Measurements from ENCODE around the gene GABRP. TPM values are rescaled to one million over a fixed set of nuclear protein-coding genes. Genes with fewer than 3 reads are reported as not detected.

The GABRP gene
- total and polyA plus RNA-seq, 2 donors (not counting 3 experiments of a cell fraction or from before 2014, with no cell fraction given), result 0.66 to 3.0 TPM

DNA sequence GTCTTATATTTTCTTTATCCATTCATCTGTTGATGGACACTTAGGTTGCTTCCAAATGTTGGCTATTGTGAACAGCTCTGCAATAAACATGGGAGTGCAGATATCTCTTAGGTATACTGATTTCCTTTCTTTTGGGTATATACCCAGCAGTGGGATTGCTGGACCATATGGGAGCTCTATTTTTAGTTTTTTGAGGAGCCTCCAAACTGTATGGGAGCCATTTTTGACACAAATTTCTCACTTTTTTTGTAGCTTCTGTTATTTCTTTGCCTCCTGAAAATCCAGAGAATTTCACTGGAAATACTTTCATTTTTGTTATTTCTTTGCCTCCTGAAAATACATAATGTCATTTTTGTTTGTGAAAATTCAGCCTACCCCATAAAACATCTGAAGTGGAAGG, 63.3 kb downstream of the GABRP start:
- DNase-seq (ENCODE audit: low read depth, low spot score) (no peak), FAIRE-seq (no peak)
- Histone ChIP-seq H3K9me3 (replicated peaks; ENCODE audit: control insufficient read depth, insufficient read depth, low read length) (no peaks in the 10 kb centered on the region), H3K9ac (replicated peaks; ENCODE audit: extremely low read depth, insufficient read depth, low read length) (no peak overlapping the region), H3K27ac (ENCODE audit: insufficient read depth, low read depth, low read length) (no peak overlapping the region), H3K36me3 (ENCODE audit: control insufficient read depth in 2 of 2, extremely low read depth in 1 of 2, insufficient read depth in 2 of 2, low read length in 2 of 2) (no peaks in the 10 kb centered on the region), H3K9me1 (replicated peaks; ENCODE audit: control insufficient read depth, extremely low read depth, insufficient read depth, low read length) (no peaks in the 10 kb centered on the region), H2AFZ (ENCODE audit: low read depth, low read length) (no peak overlapping the region), H3K4me1 (ENCODE audit: control insufficient read depth, extremely low read depth, insufficient read depth, low read length) (no peaks in the 10 kb centered on the region), H3K4me2 (ENCODE audit: insufficient read depth, low read length) (no peak overlapping the region), H4K20me1 (replicated peaks; ENCODE audit: control insufficient read depth, extremely low read depth, insufficient read depth, low read length) (no peaks in the 10 kb centered on the region), H3K27me3 (ENCODE audit: control insufficient read depth in 2 of 2, insufficient read depth in 2 of 2, low read length in 2 of 2) (peaks cover 1 to 2% of the 10 kb centered on the region in 2 experiments), H3K79me2 (ENCODE audit: control insufficient read depth, insufficient read depth, low read length) (no peaks in the 10 kb centered on the region), H3K4me3 (replicated peaks in 1 of 3; ENCODE audit: insufficient read depth in 1 of 3, low read depth in 1 of 3, low read length in 3 of 3) (no peak overlapping the region)
- CTCF ChIA-PET, result no interaction called here
- intact Hi-C loops (cut with micrococcal nuclease) (no loop called here), dilution Hi-C loops (cut with MboI; ENCODE audit: extremely low pct_ligation_motif_present, low sequenced_read_pairs) (no loop called here)
- POLR2A ChIA-PET, result no interaction called here
- TF ChIP-seq FOS (IDR thresholded peaks at IDR 0.05; ENCODE audit: borderline replicate concordance, insufficient read depth, low read length) (no peak), GATA2 (IDR thresholded peaks at IDR 0.05; ENCODE audit: insufficient read depth, insufficient read length, low read depth, low read length) (no peak), EZH2 (IDR thresholded peaks at IDR 0.05; ENCODE audit: borderline replicate concordance, low read depth, low read length, severe bottlenecking) (no peak), MYC (IDR thresholded peaks at IDR 0.05; ENCODE audit: low read depth, low read length) (no peak), POLR2A (IDR thresholded peaks at IDR 0.05; ENCODE audit: low read depth, low read length) (no peak), JUN (IDR thresholded peaks at IDR 0.05; ENCODE audit: borderline replicate concordance, insufficient read depth, insufficient read length, low read depth) (no peak)
- TF ChIP-seq, protein P1, sequence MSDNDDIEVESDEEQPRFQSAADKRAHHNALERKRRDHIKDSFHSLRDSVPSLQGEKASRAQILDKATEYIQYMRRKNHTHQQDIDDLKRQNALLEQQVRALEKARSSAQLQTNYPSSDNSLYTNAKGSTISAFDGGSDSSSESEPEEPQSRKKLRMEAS (IDR thresholded peaks at IDR 0.05; ENCODE audit: insufficient read depth, insufficient read length), result no peak
- TF ChIP-seq, protein P2, sequence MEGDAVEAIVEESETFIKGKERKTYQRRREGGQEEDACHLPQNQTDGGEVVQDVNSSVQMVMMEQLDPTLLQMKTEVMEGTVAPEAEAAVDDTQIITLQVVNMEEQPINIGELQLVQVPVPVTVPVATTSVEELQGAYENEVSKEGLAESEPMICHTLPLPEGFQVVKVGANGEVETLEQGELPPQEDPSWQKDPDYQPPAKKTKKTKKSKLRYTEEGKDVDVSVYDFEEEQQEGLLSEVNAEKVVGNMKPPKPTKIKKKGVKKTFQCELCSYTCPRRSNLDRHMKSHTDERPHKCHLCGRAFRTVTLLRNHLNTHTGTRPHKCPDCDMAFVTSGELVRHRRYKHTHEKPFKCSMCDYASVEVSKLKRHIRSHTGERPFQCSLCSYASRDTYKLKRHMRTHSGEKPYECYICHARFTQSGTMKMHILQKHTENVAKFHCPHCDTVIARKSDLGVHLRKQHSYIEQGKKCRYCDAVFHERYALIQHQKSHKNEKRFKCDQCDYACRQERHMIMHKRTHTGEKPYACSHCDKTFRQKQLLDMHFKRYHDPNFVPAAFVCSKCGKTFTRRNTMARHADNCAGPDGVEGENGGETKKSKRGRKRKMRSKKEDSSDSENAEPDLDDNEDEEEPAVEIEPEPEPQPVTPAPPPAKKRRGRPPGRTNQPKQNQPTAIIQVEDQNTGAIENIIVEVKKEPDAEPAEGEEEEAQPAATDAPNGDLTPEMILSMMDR (IDR thresholded peaks at IDR 0.05; ENCODE audit: extremely low read depth in 1 of 2, insufficient read depth in 1 of 2, low read depth in 1 of 2, low read length in 2 of 2), result no peak
- no TSS peak for BruUV-seq (replicated peaks)

Measured in endothelial cell of umbilical vein (primary cell).